SK-N-SH (cell line): Measurements from ENCODE around the gene ENTPD8.

Experiments
- CHD2 ChIP-seq: fragments of 150-350 bp; IDR thresholded peaks from 2 replicates; pipeline ENCODE4 v1.6.1; 2018; ENCODE audit warnings: low read length; ENCODE audit not compliant: partially characterized antibody
- CTCF ChIP-seq: fragments of 200-600 bp; sonication (generic); IDR thresholded peaks from 2 replicates; pipeline ENCODE4 v1.6.1; 2017; ENCODE audit warnings: antibody characterized with exemption, mild to moderate bottlenecking, moderate library complexity
- EP300 ChIP-seq, 2 experiments: IDR thresholded peaks; 2 replicates each; pipeline versions ENCODE4 v1.4.0 to v1.6.1; 2012; ENCODE audit warnings: borderline replicate concordance in 1 of 2, low read depth in 1 of 2, low read length in 1 of 2
- FOSL2 ChIP-seq: IDR thresholded peaks from 2 replicates; pipeline ENCODE4 v1.4.0; 2012; ENCODE audit warnings: low read depth, mild to moderate bottlenecking, moderate library complexity, borderline replicate concordance
- GABPA ChIP-seq: IDR thresholded peaks from 2 replicates; pipeline ENCODE4 v1.4.0; 2012; ENCODE audit warnings: low read depth, mild to moderate bottlenecking
- MXI1 ChIP-seq: IDR thresholded peaks from 2 replicates; pipeline ENCODE4 v1.6.1; 2012; ENCODE audit warnings: mild to moderate bottlenecking, low read depth, low read length, improper control_type of control experiment
- NFIC ChIP-seq: IDR thresholded peaks from 2 replicates; pipeline ENCODE4 v1.4.0; 2012; ENCODE audit warnings: borderline replicate concordance
- POLR2AphosphoS5 ChIP-seq: IDR thresholded peaks from 2 replicates; pipeline ENCODE4 v1.6.1; 2012; ENCODE audit warnings: low read depth, low read length
- RAD21 ChIP-seq: IDR thresholded peaks from 2 replicates; pipeline ENCODE4 v1.6.1; 2012; ENCODE audit warnings: mild to moderate bottlenecking, low read length
- TCF12 ChIP-seq: IDR thresholded peaks from 2 replicates; pipeline ENCODE4 v1.4.0; 2012
- TF ChIP-seq, protein P1 (sequence below): IDR thresholded peaks from 2 replicates; pipeline ENCODE4 v1.4.0; 2012; ENCODE audit warnings: low read depth, borderline replicate concordance
- TF ChIP-seq, protein P2 (sequence below): IDR thresholded peaks from 2 replicates; pipeline ENCODE4 v1.6.1; 2012; ENCODE audit warnings: mild to moderate bottlenecking, low read depth, low read length, moderate library complexity
- TF ChIP-seq, protein P3 (sequence below): IDR thresholded peaks from 2 replicates; pipeline ENCODE4; 2012
- TF ChIP-seq, protein P4 (sequence below): fragments of 150-350 bp; IDR thresholded peaks from 2 replicates; pipeline ENCODE4 v1.6.1; 2016; ENCODE audit warnings: mild to moderate bottlenecking, low read depth, low read length

GRCh38 chr9:137433916-137434431 lies 7.2 kb downstream of the ENTPD8 start:
- TF ChIP-seq NFIC (no peak), POLR2AphosphoS5 (no peak), EP300 (IDR thresholded peaks at IDR 0.05; ENCODE audit: borderline replicate concordance in 1 of 2, low read depth in 1 of 2, low read length in 1 of 2) (no peak), CTCF (no peak), FOSL2 (no peak), TCF12 (no peak), GABPA (no peak), CHD2 (no peak), MXI1 (no peak), RAD21 (no peak)
- TF ChIP-seq, protein P1, sequence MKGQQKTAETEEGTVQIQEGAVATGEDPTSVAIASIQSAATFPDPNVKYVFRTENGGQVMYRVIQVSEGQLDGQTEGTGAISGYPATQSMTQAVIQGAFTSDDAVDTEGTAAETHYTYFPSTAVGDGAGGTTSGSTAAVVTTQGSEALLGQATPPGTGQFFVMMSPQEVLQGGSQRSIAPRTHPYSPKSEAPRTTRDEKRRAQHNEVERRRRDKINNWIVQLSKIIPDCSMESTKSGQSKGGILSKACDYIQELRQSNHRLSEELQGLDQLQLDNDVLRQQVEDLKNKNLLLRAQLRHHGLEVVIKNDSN, result no peak
- TF ChIP-seq, protein P2, sequence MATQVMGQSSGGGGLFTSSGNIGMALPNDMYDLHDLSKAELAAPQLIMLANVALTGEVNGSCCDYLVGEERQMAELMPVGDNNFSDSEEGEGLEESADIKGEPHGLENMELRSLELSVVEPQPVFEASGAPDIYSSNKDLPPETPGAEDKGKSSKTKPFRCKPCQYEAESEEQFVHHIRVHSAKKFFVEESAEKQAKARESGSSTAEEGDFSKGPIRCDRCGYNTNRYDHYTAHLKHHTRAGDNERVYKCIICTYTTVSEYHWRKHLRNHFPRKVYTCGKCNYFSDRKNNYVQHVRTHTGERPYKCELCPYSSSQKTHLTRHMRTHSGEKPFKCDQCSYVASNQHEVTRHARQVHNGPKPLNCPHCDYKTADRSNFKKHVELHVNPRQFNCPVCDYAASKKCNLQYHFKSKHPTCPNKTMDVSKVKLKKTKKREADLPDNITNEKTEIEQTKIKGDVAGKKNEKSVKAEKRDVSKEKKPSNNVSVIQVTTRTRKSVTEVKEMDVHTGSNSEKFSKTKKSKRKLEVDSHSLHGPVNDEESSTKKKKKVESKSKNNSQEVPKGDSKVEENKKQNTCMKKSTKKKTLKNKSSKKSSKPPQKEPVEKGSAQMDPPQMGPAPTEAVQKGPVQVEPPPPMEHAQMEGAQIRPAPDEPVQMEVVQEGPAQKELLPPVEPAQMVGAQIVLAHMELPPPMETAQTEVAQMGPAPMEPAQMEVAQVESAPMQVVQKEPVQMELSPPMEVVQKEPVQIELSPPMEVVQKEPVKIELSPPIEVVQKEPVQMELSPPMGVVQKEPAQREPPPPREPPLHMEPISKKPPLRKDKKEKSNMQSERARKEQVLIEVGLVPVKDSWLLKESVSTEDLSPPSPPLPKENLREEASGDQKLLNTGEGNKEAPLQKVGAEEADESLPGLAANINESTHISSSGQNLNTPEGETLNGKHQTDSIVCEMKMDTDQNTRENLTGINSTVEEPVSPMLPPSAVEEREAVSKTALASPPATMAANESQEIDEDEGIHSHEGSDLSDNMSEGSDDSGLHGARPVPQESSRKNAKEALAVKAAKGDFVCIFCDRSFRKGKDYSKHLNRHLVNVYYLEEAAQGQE, result no peak
- TF ChIP-seq, protein P3, sequence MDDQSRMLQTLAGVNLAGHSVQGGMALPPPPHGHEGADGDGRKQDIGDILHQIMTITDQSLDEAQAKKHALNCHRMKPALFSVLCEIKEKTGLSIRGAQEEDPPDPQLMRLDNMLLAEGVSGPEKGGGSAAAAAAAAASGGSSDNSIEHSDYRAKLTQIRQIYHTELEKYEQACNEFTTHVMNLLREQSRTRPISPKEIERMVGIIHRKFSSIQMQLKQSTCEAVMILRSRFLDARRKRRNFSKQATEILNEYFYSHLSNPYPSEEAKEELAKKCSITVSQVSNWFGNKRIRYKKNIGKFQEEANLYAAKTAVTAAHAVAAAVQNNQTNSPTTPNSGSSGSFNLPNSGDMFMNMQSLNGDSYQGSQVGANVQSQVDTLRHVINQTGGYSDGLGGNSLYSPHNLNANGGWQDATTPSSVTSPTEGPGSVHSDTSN, result no peak
- TF ChIP-seq, protein P4, sequence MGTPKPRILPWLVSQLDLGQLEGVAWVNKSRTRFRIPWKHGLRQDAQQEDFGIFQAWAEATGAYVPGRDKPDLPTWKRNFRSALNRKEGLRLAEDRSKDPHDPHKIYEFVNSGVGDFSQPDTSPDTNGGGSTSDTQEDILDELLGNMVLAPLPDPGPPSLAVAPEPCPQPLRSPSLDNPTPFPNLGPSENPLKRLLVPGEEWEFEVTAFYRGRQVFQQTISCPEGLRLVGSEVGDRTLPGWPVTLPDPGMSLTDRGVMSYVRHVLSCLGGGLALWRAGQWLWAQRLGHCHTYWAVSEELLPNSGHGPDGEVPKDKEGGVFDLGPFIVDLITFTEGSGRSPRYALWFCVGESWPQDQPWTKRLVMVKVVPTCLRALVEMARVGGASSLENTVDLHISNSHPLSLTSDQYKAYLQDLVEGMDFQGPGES, result no peak
